ENCODE data around the gene STPG1.
A peak's percentile ranks its signal among the peaks of the same experiment; 100 is the strongest.

STPG1 gene

DNA sequence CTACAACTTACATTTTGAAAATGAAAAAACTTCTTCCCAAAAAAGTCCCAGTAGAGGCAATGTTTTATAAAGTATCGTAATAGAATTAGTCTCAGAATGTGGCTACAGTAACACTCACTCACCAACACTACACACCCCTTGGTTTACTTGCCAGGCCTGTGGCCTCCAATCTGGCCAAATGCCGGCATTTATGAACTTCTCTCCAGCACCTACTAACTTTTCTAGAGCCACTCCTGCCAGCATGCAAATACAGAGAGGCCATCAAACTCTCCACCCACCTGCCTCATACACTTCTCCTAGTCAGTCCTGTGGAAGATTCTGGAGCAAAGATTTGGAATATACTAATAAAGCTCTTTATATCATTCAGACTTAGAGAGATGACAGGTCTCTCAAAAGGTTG is 32.3 kb downstream of the STPG1 start:
- no peak overlapping the region for H3K4me3 ChIP-seq (ENCODE audit: low read depth, low read length)
- no peak for DNase-seq (ENCODE audit: low read depth)

DNA sequence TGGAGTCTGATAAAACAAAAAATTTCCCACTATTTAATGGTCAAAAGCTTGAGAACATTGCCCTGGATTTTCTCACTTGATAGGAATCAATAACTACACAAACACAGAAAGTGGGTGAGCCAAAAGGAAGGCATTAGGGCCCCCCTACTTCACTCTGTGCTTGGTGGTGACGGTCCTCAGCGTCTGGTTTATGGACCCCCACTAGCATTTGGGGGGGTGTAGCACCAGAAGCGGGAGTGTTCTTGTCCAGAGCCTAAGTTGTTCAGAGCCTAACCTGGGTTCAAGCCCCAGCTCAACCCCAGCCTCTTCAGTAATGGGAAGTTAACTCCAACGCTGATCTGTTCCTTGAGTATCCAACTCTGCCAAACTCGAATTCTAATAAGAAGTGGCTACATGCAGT is 33.1 kb downstream of the STPG1 start:
- no peak overlapping the region for H3K4me3 ChIP-seq (ENCODE audit: low read depth, low read length)
- no peak for DNase-seq (ENCODE audit: low read depth)

GRCh38 chr1:24379733-24380315 is 33.8 kb downstream of the STPG1 start:
- no peak overlapping the region for H3K4me3 ChIP-seq (ENCODE audit: low read depth, low read length)
- no peak for DNase-seq (ENCODE audit: low read depth)

GRCh38 chr1:24374891-24375786 is 38.4 kb downstream of the STPG1 start:
- no peak overlapping the region for H3K4me3 ChIP-seq (ENCODE audit: low read depth, low read length)
- DNase-seq (ENCODE audit: low read depth): no peak

- no peak overlapping the region for H3K4me3 ChIP-seq (ENCODE audit: low read depth, low read length)
- DNase-seq (ENCODE audit: low read depth): no peak
These were observed 39.9 kb downstream of the STPG1 start for GRCh38 chr1:24373710-24374109.

DNA sequence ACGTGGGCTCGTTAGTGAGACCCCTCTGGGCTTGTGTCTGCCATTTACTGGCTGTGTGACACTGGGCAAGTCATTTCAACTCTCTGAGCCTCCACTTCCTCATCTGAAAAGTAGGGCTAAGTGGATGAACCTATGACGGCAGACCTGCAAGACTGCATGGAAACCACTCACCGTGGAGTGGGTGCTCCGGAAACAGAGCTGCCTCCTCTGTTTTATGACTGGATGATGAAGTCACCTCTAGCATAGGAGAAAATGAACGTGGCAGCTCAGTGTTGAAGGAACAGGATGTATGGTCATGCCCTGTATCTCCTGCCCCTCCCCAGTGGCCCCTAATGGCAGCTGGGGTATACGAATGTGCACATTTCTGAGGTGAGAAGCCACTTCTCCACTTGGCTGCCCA is 40.5 kb downstream of the STPG1 start:
- H3K4me3 ChIP-seq (ENCODE audit: low read depth, low read length): no peak overlapping the region
- DNase-seq (ENCODE audit: low read depth): no peak

GRCh38 chr1:24369801-24370200 is 43.8 kb downstream of the STPG1 start:
- H3K4me3 ChIP-seq (ENCODE audit: low read depth, low read length): no peak overlapping the region
- no peak for DNase-seq (ENCODE audit: low read depth)

GRCh38 chr1:24369199-24369598 is 44.4 kb downstream of the STPG1 start:
- H3K4me3 ChIP-seq (ENCODE audit: low read depth, low read length): no peak overlapping the region
- DNase-seq (ENCODE audit: low read depth): peak; percentile 70

DNA sequence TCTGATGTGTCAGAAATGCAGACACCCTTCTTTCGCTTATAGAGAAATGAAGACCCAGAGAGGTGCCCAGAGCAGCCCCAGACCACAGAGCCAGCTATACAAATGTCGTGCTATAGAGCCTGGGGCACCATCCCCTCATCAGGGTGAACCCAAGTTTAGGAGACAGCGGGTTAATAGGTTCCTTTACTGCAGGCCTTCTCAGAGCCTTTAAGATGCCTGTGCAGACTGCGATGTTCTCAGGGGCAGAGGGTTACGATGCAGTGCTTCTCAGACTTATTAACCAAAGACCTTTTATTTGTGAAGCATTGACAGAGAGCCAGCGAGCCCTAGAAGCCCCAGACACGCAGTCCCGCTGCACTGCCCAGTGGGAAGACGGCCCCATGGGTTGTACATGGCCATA is 46.9 kb downstream of the STPG1 start:
- DNase-seq (ENCODE audit: low read depth): no peak
- H3K4me3 ChIP-seq (ENCODE audit: low read depth, low read length): no peak overlapping the region

GRCh38 chr1:24364975-24365678 is 48.5 kb downstream of the STPG1 start:
- H3K4me3 ChIP-seq (ENCODE audit: low read depth, low read length): no peak overlapping the region
- DNase-seq (ENCODE audit: low read depth): peak; percentile 87

DNA sequence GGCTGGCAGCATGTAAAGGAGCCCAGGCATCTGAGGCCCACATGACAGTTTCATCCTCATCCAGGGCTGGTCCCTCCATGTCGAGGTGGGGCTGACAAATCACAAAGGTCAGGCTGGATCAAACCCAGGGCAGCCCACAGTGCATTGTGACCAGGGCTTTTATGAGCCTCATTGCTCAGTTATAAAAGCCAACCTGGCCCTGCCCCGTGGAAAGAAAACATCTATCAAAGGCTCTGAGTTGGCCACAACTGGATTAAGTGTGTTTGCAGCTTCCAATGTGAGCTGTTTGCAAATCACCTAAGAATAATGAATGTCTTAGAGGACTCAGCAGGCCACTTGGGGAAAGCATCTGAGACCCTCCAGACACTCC is 49.0 kb downstream of the STPG1 start:
- DNase-seq (ENCODE audit: low read depth): no peak
- no peak overlapping the region for H3K4me3 ChIP-seq (ENCODE audit: low read depth, low read length)

DNA sequence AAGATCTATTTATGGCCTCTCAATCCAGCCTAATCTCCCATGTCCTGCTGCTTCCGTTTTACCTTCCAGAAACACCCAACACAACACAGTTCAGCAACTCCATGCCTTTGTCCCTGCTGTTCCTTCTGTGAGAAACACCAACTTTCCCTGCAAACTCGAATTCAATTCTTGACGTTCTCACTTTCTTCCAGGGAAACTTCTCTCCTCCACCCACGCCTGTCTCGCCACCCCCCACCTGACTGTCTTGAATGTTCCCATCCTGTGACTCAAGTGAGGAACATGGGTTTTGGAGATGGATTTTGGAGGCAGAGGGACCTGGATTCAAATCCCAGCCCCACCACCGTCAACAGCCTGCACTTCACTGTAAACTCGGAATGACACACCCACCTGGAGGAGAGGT is 49.6 kb downstream of the STPG1 start:
- H3K4me3 ChIP-seq (ENCODE audit: low read depth, low read length): no peak overlapping the region
- DNase-seq (ENCODE audit: low read depth): no peak

- DNase-seq (ENCODE audit: low read depth): peak; percentile 95
- H3K4me3 ChIP-seq (ENCODE audit: low read depth, low read length): no peak overlapping the region
These were observed 50.5 kb downstream of the STPG1 start for GRCh38 chr1:24362982-24363614.

DNA sequence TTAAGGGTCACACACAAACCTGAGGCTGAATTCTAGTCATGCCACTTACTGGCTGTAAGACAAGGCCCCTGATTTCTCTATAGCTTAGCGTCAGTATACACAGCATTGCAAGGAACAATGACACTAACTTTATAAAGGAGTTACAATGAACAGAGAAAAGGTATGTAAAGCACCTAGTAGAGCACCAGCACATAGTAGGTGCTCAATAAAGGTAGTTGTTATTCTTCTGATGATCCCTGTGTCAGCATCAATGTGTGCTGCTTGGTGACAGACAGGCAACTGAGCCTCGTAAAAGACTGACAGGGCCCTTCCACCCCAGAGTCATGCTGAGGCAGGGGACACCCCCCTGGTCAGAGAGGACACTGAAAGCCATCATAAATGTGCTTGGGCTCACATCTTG is 51.2 kb downstream of the STPG1 start:
- no peak for DNase-seq (ENCODE audit: low read depth)
- H3K4me3 ChIP-seq (ENCODE audit: low read depth, low read length): no peak overlapping the region

- H3K4me3 ChIP-seq (ENCODE audit: low read depth, low read length): no peak overlapping the region
- DNase-seq (ENCODE audit: low read depth): no peak
These were observed 51.8 kb downstream of the STPG1 start for GRCh38 chr1:24361811-24362210.

GRCh38 chr1:24360681-24361080 is 52.9 kb downstream of the STPG1 start:
- DNase-seq (ENCODE audit: low read depth): no peak
- no peak overlapping the region for H3K4me3 ChIP-seq (ENCODE audit: low read depth, low read length)

- no peak overlapping the region for H3K4me3 ChIP-seq (ENCODE audit: low read depth, low read length)
- DNase-seq (ENCODE audit: low read depth): no peak
These were observed 56.5 kb downstream of the STPG1 start for GRCh38 chr1:24357038-24357437.

DNA sequence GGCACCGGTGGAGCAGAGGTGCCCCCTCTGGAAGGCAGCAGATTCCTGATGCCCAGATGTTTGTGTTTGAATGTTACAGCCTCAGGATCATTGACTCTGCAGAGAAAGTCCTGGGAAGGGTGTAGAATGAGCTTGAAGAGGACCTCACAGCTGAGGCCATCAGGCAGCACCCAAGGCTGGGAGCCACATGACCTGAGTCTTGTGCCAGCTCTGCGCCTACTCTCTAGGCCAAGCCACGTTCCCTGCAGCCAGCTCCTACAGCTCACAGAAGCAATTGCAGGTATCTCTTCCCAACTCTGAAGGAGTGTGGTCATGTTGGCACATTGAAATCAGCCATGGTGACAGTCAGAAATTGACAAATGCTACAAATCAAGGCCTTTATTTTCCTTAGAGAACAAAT is 58.1 kb downstream of the STPG1 start:
- H3K4me3 ChIP-seq (ENCODE audit: low read depth, low read length): no peak overlapping the region
- DNase-seq (ENCODE audit: low read depth): no peak

- DNase-seq (ENCODE audit: low read depth): no peak
- H3K4me3 ChIP-seq (ENCODE audit: low read depth, low read length): no peak overlapping the region
These were observed 60.2 kb downstream of the STPG1 start for GRCh38 chr1:24353292-24353891.

Data from skeletal muscle cell (primary cell).